Ovary (tissue), 3 donors: ENCODE results near the gene USP2.

Source experiments
- CTCF ChIP-seq, 3 donors: fragments of 450-650 bp in 2 of 3; fragments of 200-600 bp in 1 of 3; IDR thresholded peaks; one replicate each; pipeline versions ENCODE4 v1.5.1 to v1.8.0; 2016 to 2022; ENCODE audit warnings: antibody characterized with exemption in 3 of 3, mild to moderate bottlenecking in 1 of 3
- POLR2A ChIP-seq: fragments of 450-650 bp; IDR thresholded peaks from one replicate; pipeline ENCODE4 v1.6.1; 2017; ENCODE audit warnings: antibody characterized with exemption, mild to moderate bottlenecking, moderate library complexity
- donor health status: DM: no; HTN: no; CAD: no.

- no peak for TF ChIP-seq CTCF (IDR thresholded peaks at IDR 0.05)
- no peak for TF ChIP-seq POLR2A
Observed at GRCh38 chr11:119367661-119368120, 13.8 kb downstream of the USP2 start.
